Thoracic aorta (tissue), 2 donors: Measurements from ENCODE around the gene PIK3AP1. TPM values are rescaled to one million over a fixed set of nuclear protein-coding genes. Genes with fewer than 3 reads are reported as not detected.

Experiments
- ATAC-seq: fragments of 150-250 bp; one replicate; pipeline ENCODE4 v1.8.0; 2017; ENCODE audit warnings: low read depth; ENCODE audit not compliant: insufficient number of reproducible peaks, low FRiP score
- DNase-seq: peaks from one replicate; pipeline ENCODE4 v3.0.0-alpha.2; 2020; ENCODE audit warnings: low spot score
- H3K27ac ChIP-seq, 2 donors: fragments of 200-600 bp; sonication (generic); 1 replicate in 1 of 2; 2 replicates in 1 of 2; pipeline ENCODE4 v1.5.1; 2016; ENCODE audit warnings: mild to moderate bottlenecking in 2 of 2, moderate library complexity in 2 of 2
- H3K27me3 ChIP-seq: fragments of 200-600 bp; sonication (generic); replicated peaks from 2 replicates; pipeline ENCODE4 v1.6.0; 2016; ENCODE audit warnings: mild to moderate bottlenecking; ENCODE audit not compliant: insufficient read depth
- H3K36me3 ChIP-seq: fragments of 200-600 bp; sonication (generic); one replicate; pipeline ENCODE4 v1.5.1; 2016
- H3K4me1 ChIP-seq, 2 donors: fragments of 200-600 bp; sonication (generic); 1 replicate in 1 of 2; 2 replicates in 1 of 2; pipeline versions ENCODE4 v1.5.1 to v1.6.0; 2016; ENCODE audit warnings: low read depth in 2 of 2, mild to moderate bottlenecking in 1 of 2; ENCODE audit not compliant: control insufficient read depth in 1 of 2
- H3K4me3 ChIP-seq: fragments of 200-600 bp; sonication (generic); 2 replicates; pipeline ENCODE4 v1.5.1; 2016; ENCODE audit warnings: mild to moderate bottlenecking
- H3K9me3 ChIP-seq: fragments of 200-600 bp; sonication (generic); 2 replicates; pipeline ENCODE4 v1.5.1; 2016
- CTCF ChIP-seq: fragments of 200-600 bp; sonication (generic); IDR thresholded peaks from one replicate; pipeline ENCODE4 v1.5.1; 2019; ENCODE audit warnings: antibody characterized with exemption
- total RNA-seq, 2 donors: library from RNA; depleted of rRNA; stranded (reverse); fragments of >200 nt; gene quantifications; one replicate each; pipeline versions ENCODE4 v1.1.0 to v1.2.3, GENCODE V29; 2016

Gene PIK3AP1
- total RNA-seq, 2 donors from 2014 or later: 20.2 to 23.6 TPM

- Histone ChIP-seq H3K27me3 (no peaks in the 10 kb centered on the region), H3K9me3 (no peaks in the 10 kb centered on the region), H3K4me3 (no peak overlapping the region), H3K4me1 (no peaks in the 10 kb centered on the region), H3K27ac (no peak overlapping the region), H3K36me3 (no peaks in the 10 kb centered on the region)
- no peak for ATAC-seq
- DNase-seq: no peak
- no peak for TF ChIP-seq CTCF
Observed at GRCh38 chr10:96708456-96708855, 11.9 kb downstream of the PIK3AP1 start.

GRCh38 chr10:96706331-96706853, 13.9 kb downstream of the PIK3AP1 start:
- no peaks in the 10 kb centered on the region for H3K9me3 ChIP-seq
- no peaks in the 10 kb centered on the region for H3K36me3 ChIP-seq
- no peak for DNase-seq
- H3K27ac ChIP-seq: no peak overlapping the region
- no peaks in the 10 kb centered on the region for H3K4me1 ChIP-seq
- ATAC-seq: no peak
- H3K4me3 ChIP-seq: no peak overlapping the region
- no peak for TF ChIP-seq CTCF
- no peaks in the 10 kb centered on the region for H3K27me3 ChIP-seq

GRCh38 chr10:96705134-96705533, 15.2 kb downstream of the PIK3AP1 start:
- ATAC-seq (no peak), DNase-seq (no peak)
- no peak for TF ChIP-seq CTCF
- Histone ChIP-seq H3K27ac (no peak overlapping the region), H3K27me3 (no peaks in the 10 kb centered on the region), H3K4me3 (no peak overlapping the region), H3K4me1 (no peaks in the 10 kb centered on the region), H3K36me3 (no peaks in the 10 kb centered on the region), H3K9me3 (no peaks in the 10 kb centered on the region)

GRCh38 chr10:96704563-96704962, 15.8 kb downstream of the PIK3AP1 start:
- no peak for TF ChIP-seq CTCF
- H3K4me3 ChIP-seq: no peak overlapping the region
- H3K9me3 ChIP-seq: no peaks in the 10 kb centered on the region
- DNase-seq (no peak), ATAC-seq (no peak)
- no peak overlapping the region for H3K27ac ChIP-seq
- no peaks in the 10 kb centered on the region for H3K36me3 ChIP-seq
- H3K4me1 ChIP-seq: no peaks in the 10 kb centered on the region
- H3K27me3 ChIP-seq: no peaks in the 10 kb centered on the region

- ATAC-seq (no peak), DNase-seq (no peak)
- H3K27me3 ChIP-seq: no peaks in the 10 kb centered on the region
- TF ChIP-seq CTCF: no peak
- H3K36me3 ChIP-seq: no peaks in the 10 kb centered on the region
- no peak overlapping the region for H3K27ac ChIP-seq
- no peaks in the 10 kb centered on the region for H3K9me3 ChIP-seq
- no peak overlapping the region for H3K4me3 ChIP-seq
- H3K4me1 ChIP-seq: no peaks in the 10 kb centered on the region
Observed at GRCh38 chr10:96703358-96703757, 17.0 kb downstream of the PIK3AP1 start.
